ENCODE measurements around the gene RBM22.

- TF ChIP-seq CTCF (IDR thresholded peaks at IDR 0.05) (no peak), POLR2A (IDR thresholded peaks at IDR 0.05) (no peak)
These were observed 38.9 kb downstream of the RBM22 start for GRCh38 chr5:150661821-150662596.
